Effector memory CD4-positive, alpha-beta T cell (primary cell): ENCODE results near the gene TEAD1.

Experiments used
- DNase-seq, 3 donors: peaks; one replicate each; pipeline ENCODE4 v3.0.0-alpha.2; 2020
- H3K27ac ChIP-seq: 2 replicates; pipeline ENCODE4 v1.7.0; 2013; ENCODE audit warnings: mild to moderate bottlenecking, low read length, moderate library complexity; ENCODE audit not compliant: insufficient read depth, poor library complexity, severe bottlenecking
- H3K27me3 ChIP-seq: replicated peaks from 2 replicates; pipeline ENCODE4 v1.7.0; 2013; ENCODE audit warnings: mild to moderate bottlenecking, low read length; ENCODE audit not compliant: insufficient read depth, control insufficient read depth, poor library complexity, severe bottlenecking
- H3K36me3 ChIP-seq: 2 replicates; pipeline ENCODE4 v1.7.0; 2013; ENCODE audit warnings: mild to moderate bottlenecking, low read length, moderate library complexity; ENCODE audit not compliant: control insufficient read depth, insufficient read depth
- H3K4me1 ChIP-seq: 2 replicates; pipeline ENCODE4 v1.7.0; 2013; ENCODE audit warnings: low read length, mild to moderate bottlenecking; ENCODE audit not compliant: control insufficient read depth, insufficient read depth, poor library complexity, severe bottlenecking
- H3K4me3 ChIP-seq: 2 replicates; pipeline ENCODE4 v1.7.0; 2013; ENCODE audit warnings: low read length, low read depth, mild to moderate bottlenecking; ENCODE audit not compliant: insufficient read depth, poor library complexity, severe bottlenecking
- H3K9me3 ChIP-seq: 2 replicates; pipeline ENCODE4 v1.7.0; 2013; ENCODE audit warnings: mild to moderate bottlenecking, low read length, moderate library complexity; ENCODE audit not compliant: control insufficient read depth

The TEAD1 gene

GRCh38 chr11:12640355-12640754 lies 33.9 kb upstream of the TEAD1 start:
- Histone ChIP-seq H3K27me3 (no peaks in the 10 kb centered on the region), H3K4me3 (no peak overlapping the region), H3K36me3 (no peaks in the 10 kb centered on the region), H3K27ac (no peak overlapping the region), H3K9me3 (no peaks in the 10 kb centered on the region), H3K4me1 (no peaks in the 10 kb centered on the region)
- DNase-seq: no peak

GRCh38 chr11:12640926-12641849 lies 33.0 kb upstream of the TEAD1 start:
- Histone ChIP-seq H3K4me3 (no peak overlapping the region), H3K36me3 (no peaks in the 10 kb centered on the region), H3K27me3 (no peaks in the 10 kb centered on the region), H3K27ac (no peak overlapping the region), H3K9me3 (no peaks in the 10 kb centered on the region), H3K4me1 (no peaks in the 10 kb centered on the region)
- DNase-seq: peak in 1 of 3 donors; percentile 9

- no peak overlapping the region for H3K27ac ChIP-seq
- no peaks in the 10 kb centered on the region for H3K4me1 ChIP-seq
- DNase-seq: no peak
- no peak overlapping the region for H3K4me3 ChIP-seq
- no peaks in the 10 kb centered on the region for H3K36me3 ChIP-seq
- H3K27me3 ChIP-seq: no peaks in the 10 kb centered on the region
- H3K9me3 ChIP-seq: no peaks in the 10 kb centered on the region
Measured at GRCh38 chr11:12642040-12642439, 32.2 kb upstream of the TEAD1 start.

GRCh38 chr11:12642806-12643428 lies 31.3 kb upstream of the TEAD1 start:
- no peak for DNase-seq
- H3K9me3 ChIP-seq: no peaks in the 10 kb centered on the region
- H3K4me1 ChIP-seq: no peaks in the 10 kb centered on the region
- no peaks in the 10 kb centered on the region for H3K36me3 ChIP-seq
- H3K27me3 ChIP-seq: no peaks in the 10 kb centered on the region
- no peak overlapping the region for H3K4me3 ChIP-seq
- no peak overlapping the region for H3K27ac ChIP-seq

GRCh38 chr11:12646478-12646877 lies 27.7 kb upstream of the TEAD1 start:
- Histone ChIP-seq H3K4me3 (no peak overlapping the region), H3K36me3 (no peaks in the 10 kb centered on the region), H3K27me3 (no peaks in the 10 kb centered on the region), H3K9me3 (no peaks in the 10 kb centered on the region), H3K27ac (no peak overlapping the region), H3K4me1 (no peaks in the 10 kb centered on the region)
- DNase-seq: no peak

- no peaks in the 10 kb centered on the region for H3K36me3 ChIP-seq
- no peaks in the 10 kb centered on the region for H3K4me1 ChIP-seq
- H3K27me3 ChIP-seq: no peaks in the 10 kb centered on the region
- no peaks in the 10 kb centered on the region for H3K9me3 ChIP-seq
- H3K4me3 ChIP-seq: no peak overlapping the region
- H3K27ac ChIP-seq: no peak overlapping the region
- no peak for DNase-seq
Measured at GRCh38 chr11:12653729-12654128, 20.5 kb upstream of the TEAD1 start.

- Histone ChIP-seq H3K36me3 (no peaks in the 10 kb centered on the region), H3K4me1 (no peaks in the 10 kb centered on the region)
Measured at GRCh38 chr11:12655842-12656241, 18.4 kb upstream of the TEAD1 start.

GRCh38 chr11:12657336-12657735 lies 16.9 kb upstream of the TEAD1 start:
- no peaks in the 10 kb centered on the region for H3K4me1 ChIP-seq
- H3K27me3 ChIP-seq: peaks cover 8% of the 10 kb centered on the region
- DNase-seq: no peak
- H3K9me3 ChIP-seq: no peaks in the 10 kb centered on the region
- no peaks in the 10 kb centered on the region for H3K36me3 ChIP-seq
- no peak overlapping the region for H3K27ac ChIP-seq
- H3K4me3 ChIP-seq: no peak overlapping the region

More at GRCh38 chr11:12655842-12656241, 18.4 kb upstream of the TEAD1 start:
- Histone ChIP-seq H3K4me3 (no peak overlapping the region), H3K27me3 (no peaks in the 10 kb centered on the region), H3K27ac (no peak overlapping the region), H3K9me3 (no peaks in the 10 kb centered on the region)
- no peak for DNase-seq

- Histone ChIP-seq H3K36me3 (no peaks in the 10 kb centered on the region), H3K9me3 (no peaks in the 10 kb centered on the region), H3K4me3 (no peak overlapping the region), H3K27me3 (peaks cover 8% of the 10 kb centered on the region), H3K27ac (no peak overlapping the region), H3K4me1 (no peaks in the 10 kb centered on the region)
- no peak for DNase-seq
Measured at GRCh38 chr11:12657981-12658380, 16.2 kb upstream of the TEAD1 start.

- Histone ChIP-seq H3K9me3 (no peaks in the 10 kb centered on the region), H3K4me1 (no peaks in the 10 kb centered on the region), H3K4me3 (no peak overlapping the region), H3K36me3 (no peaks in the 10 kb centered on the region), H3K27me3 (peaks cover 11% of the 10 kb centered on the region), H3K27ac (no peak overlapping the region)
- no peak for DNase-seq
Measured at GRCh38 chr11:12662101-12662689, 12.0 kb upstream of the TEAD1 start.
